Osteoblast (primary cell): ENCODE results near the gene GJD3. TPM values are rescaled to one million over a fixed set of nuclear protein-coding genes. Genes with fewer than 3 reads are reported as not detected.

Experiments
- DNase-seq: peaks from one replicate; pipeline ENCODE4 v3.0.0; 2011; ENCODE audit warnings: low spot score, mixed read lengths; ENCODE audit not compliant: insufficient read length; ENCODE audit errors: missing footprints
- H2AFZ ChIP-seq: 2 replicates; pipeline ENCODE4 v1.6.0; 2011; ENCODE audit warnings: mild to moderate bottlenecking, low read length
- H3K27ac ChIP-seq: 2 replicates; pipeline ENCODE4 v1.5.1; 2011; ENCODE audit warnings: mild to moderate bottlenecking, low read depth, low read length, moderate library complexity
- H3K27me3 ChIP-seq: 2 replicates; pipeline ENCODE4 v1.6.0; 2012; ENCODE audit warnings: mild to moderate bottlenecking, control low read depth, inconsistent platforms, low read length, moderate library complexity; ENCODE audit not compliant: insufficient read depth
- H3K36me3 ChIP-seq: 2 replicates; pipeline ENCODE4 v1.5.1; 2011; ENCODE audit warnings: mild to moderate bottlenecking, low read length, control low read depth, moderate library complexity; ENCODE audit not compliant: insufficient read depth
- H3K4me1 ChIP-seq: 2 replicates; pipeline ENCODE4 v1.5.1; 2011; ENCODE audit warnings: mild to moderate bottlenecking, low read length, control low read depth, moderate library complexity; ENCODE audit not compliant: insufficient read depth
- H3K4me2 ChIP-seq: 2 replicates; pipeline ENCODE4 v1.6.0; 2011; ENCODE audit warnings: mild to moderate bottlenecking, low read length; ENCODE audit not compliant: insufficient read depth
- H3K4me3 ChIP-seq: fragments of 200-600 bp; sonication (generic); 3 replicates; pipeline ENCODE4 v1.5.1; 2012; ENCODE audit warnings: mild to moderate bottlenecking, low read length, inconsistent platforms; ENCODE audit not compliant: insufficient read depth
- H3K79me2 ChIP-seq: 2 replicates; pipeline ENCODE4 v1.6.0; 2012; ENCODE audit warnings: mild to moderate bottlenecking, low read length, control low read depth, inconsistent platforms; ENCODE audit not compliant: insufficient read depth
- H3K9me3 ChIP-seq: 2 replicates; pipeline ENCODE4 v1.5.1; 2011; ENCODE audit warnings: low read depth, low read length, control low read depth
- H4K20me1 ChIP-seq: 2 replicates; pipeline ENCODE4 v1.6.0; 2012; ENCODE audit warnings: mild to moderate bottlenecking, low read length, control low read depth; ENCODE audit not compliant: insufficient read depth
- total RNA-seq: library from RNA; depleted of rRNA; stranded (reverse); fragments of >200 nt; gene quantifications from 2 replicates; pipeline ENCODE4 v1.2.3, GENCODE V29; 2012
- TF ChIP-seq, protein P1 (sequence below): IDR thresholded peaks from 2 replicates; pipeline ENCODE4 v1.5.1; 2011; ENCODE audit warnings: mild to moderate bottlenecking, low read depth, low read length, moderate library complexity; ENCODE audit errors: extremely low read depth

The GJD3 gene
- total RNA-seq, 1 donor, result 1.8 TPM

DNA sequence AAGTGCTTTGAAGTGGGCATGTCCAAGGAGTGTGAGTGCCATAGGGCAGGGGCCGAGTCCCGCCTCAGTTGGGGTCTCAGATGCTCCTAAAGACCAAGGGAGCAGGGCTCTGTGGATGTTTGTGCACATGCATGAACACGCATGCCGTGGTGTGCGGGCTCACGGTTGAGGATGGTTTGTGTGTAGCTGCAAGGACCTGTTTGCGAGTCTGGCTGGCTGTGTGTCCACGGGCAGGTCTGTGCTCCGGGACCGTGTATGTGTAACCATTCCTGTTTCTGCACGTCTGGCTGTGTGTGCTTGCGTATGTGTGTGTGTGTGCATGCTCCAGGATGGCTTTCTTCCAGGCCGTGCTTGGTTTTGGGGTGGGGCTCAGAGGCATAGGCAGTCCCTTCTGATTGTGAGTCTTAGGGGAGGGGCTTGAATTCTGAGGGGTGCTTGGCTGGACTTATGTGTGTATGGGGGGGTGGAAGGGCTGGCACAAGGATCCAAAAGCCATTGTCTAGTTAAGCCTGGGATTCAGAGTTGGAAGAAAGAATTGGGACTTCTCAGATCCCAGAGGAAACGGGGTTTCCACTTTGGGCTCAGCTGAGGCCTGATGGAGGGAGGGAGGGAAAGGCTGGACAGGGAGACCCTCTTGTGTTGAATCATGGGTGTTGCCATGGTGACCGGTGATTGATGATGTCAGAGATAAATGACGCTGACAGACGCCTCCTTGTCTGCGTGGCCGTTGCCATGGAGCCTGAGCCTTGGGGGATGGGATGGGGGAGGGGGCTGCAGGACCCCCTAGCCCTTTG is 14.4 kb downstream of the GJD3 start:
- no peak overlapping the region for H2AFZ ChIP-seq
- TF ChIP-seq, protein P1, sequence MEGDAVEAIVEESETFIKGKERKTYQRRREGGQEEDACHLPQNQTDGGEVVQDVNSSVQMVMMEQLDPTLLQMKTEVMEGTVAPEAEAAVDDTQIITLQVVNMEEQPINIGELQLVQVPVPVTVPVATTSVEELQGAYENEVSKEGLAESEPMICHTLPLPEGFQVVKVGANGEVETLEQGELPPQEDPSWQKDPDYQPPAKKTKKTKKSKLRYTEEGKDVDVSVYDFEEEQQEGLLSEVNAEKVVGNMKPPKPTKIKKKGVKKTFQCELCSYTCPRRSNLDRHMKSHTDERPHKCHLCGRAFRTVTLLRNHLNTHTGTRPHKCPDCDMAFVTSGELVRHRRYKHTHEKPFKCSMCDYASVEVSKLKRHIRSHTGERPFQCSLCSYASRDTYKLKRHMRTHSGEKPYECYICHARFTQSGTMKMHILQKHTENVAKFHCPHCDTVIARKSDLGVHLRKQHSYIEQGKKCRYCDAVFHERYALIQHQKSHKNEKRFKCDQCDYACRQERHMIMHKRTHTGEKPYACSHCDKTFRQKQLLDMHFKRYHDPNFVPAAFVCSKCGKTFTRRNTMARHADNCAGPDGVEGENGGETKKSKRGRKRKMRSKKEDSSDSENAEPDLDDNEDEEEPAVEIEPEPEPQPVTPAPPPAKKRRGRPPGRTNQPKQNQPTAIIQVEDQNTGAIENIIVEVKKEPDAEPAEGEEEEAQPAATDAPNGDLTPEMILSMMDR, result no peak
- H3K4me1 ChIP-seq, result peaks cover 39% of the 10 kb centered on the region
- H3K36me3 ChIP-seq, result peaks cover 35% of the 10 kb centered on the region
- H3K4me3 ChIP-seq, result no peak overlapping the region
- H3K27me3 ChIP-seq, result no peaks in the 10 kb centered on the region
- H3K79me2 ChIP-seq, result peaks cover 71% of the 10 kb centered on the region
- H3K27ac ChIP-seq, result peak overlapping the region; percentile 54
- H3K9me3 ChIP-seq, result no peaks in the 10 kb centered on the region
- H4K20me1 ChIP-seq, result peaks cover 72% of the 10 kb centered on the region
- H3K4me2 ChIP-seq, result no peak overlapping the region
- DNase-seq, result peak; percentile 92

DNA sequence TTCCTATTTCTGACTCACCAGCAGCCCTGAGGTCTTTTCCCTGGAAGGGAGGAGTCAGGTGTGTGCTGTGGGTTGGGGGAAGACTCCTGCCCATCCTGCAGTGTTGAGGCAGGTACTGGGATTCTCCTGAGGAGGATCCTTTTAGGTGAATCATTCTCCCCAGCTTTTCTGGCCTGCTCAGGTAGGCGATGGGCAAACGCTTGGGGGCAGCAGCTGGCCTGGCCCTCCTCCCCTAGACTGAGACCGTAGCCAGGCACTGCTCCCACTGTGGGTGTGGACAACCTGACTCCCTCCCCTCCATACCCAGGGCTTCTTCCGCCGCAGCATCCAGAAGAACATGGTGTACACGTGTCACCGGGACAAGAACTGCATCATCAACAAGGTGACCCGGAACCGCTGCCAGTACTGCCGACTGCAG is 15.1 kb downstream of the GJD3 start:
- Histone ChIP-seq H3K4me3 (no peak overlapping the region), H3K27ac (peak overlapping the region; percentile 54), H2AFZ (no peak overlapping the region), H4K20me1 (peaks cover 67% of the 10 kb centered on the region), H3K27me3 (no peaks in the 10 kb centered on the region), H3K4me1 (peaks cover 45% of the 10 kb centered on the region), H3K36me3 (peaks cover 31% of the 10 kb centered on the region), H3K79me2 (peaks cover 75% of the 10 kb centered on the region), H3K4me2 (no peak overlapping the region), H3K9me3 (no peaks in the 10 kb centered on the region)
- DNase-seq, result peak; percentile 78
- TF ChIP-seq, protein P1, result no peak

DNA sequence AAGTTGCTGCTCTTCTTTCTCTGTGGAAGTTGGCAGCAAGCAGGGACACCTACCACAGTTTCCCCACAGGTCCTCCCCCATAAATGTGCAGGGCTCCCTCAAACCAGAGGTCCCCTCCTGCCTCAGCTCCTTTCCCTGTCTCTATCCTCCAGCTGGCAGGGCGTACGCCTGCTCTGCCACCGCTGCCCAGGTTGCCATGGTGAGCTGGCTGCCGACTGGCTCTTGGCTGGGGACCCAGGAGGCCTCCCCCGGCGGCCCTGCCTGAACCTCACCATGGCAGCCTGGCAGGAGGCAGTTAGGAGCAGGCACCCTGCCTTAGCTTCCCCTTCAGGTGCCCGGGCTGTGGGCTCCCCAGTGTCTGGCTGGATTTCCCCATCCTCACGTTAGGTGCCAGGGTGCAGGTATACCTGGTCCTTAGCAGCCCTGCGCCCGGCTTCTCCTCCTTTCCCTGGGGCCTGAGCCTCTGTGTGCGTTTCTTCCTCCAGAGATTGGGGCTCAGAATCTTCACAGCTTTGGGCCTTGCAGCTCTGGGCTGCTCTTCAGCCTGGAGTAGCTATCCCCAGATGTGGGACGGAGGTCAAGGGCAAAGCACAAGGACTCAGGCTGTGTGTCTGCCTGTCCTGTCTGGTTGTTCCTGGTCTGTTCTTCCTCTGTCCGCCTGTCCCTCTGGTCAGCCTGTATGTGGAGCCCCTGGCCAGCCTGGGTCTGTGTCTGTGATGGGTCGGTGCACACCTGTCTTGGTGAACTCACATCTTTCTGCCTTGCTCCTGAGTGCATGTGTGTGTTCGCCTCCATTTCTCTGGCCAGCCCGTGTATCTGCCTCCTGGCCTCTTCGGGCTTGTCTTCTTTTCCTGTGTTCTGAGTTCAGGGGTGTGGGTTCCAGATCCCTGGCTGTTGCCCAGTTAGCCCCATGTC is 15.7 kb downstream of the GJD3 start:
- Histone ChIP-seq H3K4me2 (no peak overlapping the region), H3K79me2 (peaks cover 81% of the 10 kb centered on the region), H3K27me3 (no peaks in the 10 kb centered on the region), H4K20me1 (peaks cover 73% of the 10 kb centered on the region), H3K4me3 (no peak overlapping the region), H3K27ac (no peak overlapping the region), H2AFZ (no peak overlapping the region), H3K4me1 (peaks cover 52% of the 10 kb centered on the region), H3K9me3 (no peaks in the 10 kb centered on the region), H3K36me3 (peaks cover 29% of the 10 kb centered on the region)
- peak; percentile 89 for DNase-seq
- TF ChIP-seq, protein P1, result no peak

DNA sequence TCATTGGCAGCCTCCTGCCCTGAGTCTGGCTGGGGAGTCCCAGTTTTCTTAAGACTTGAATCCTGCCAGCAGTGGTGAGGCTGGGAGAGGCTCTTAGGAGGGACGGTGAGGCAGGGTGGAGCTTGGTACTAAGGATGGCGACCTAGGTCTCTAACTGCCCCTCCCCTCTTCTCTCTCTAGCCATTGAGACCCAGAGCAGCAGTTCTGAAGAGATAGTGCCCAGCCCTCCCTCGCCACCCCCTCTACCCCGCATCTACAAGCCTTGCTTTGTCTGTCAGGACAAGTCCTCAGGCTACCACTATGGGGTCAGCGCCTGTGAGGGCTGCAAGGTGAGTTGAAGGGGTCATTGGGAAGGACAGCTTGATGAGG is 16.4 kb downstream of the GJD3 start:
- Histone ChIP-seq H3K9me3 (no peaks in the 10 kb centered on the region), H4K20me1 (peaks cover 78% of the 10 kb centered on the region), H3K4me2 (no peak overlapping the region), H3K4me1 (peaks cover 59% of the 10 kb centered on the region), H3K4me3 (no peak overlapping the region), H3K79me2 (peaks cover 88% of the 10 kb centered on the region), H3K36me3 (peaks cover 29% of the 10 kb centered on the region), H3K27me3 (no peaks in the 10 kb centered on the region), H2AFZ (no peak overlapping the region), H3K27ac (no peak overlapping the region)
- TF ChIP-seq, protein P1, result no peak
- peak; percentile 91 for DNase-seq
